A673 (cell line): Measurements from ENCODE around the gene CABLES2. TPM values are rescaled to one million over a fixed set of nuclear protein-coding genes. Genes with fewer than 3 reads are reported as not detected.

ENCODE experiments used
- BruUV-seq: library from RNA; stranded (reverse); fragments of 400-500 nt; replicated peaks from 2 replicates; lab custom pipeline; 2021; lab: Mats Ljungman, UMichigan
- CTCF ChIA-PET: fragments of 300-600 bp; sonication (Branson Sonifier 250); formaldehyde crosslinking; loops from one replicate; lab custom pipeline; 2022; ENCODE audit warnings: antibody characterized with exemption; lab: Charles Lee
- POLR2A ChIA-PET: fragments of 300-600 bp; sonication (Branson Sonifier 250); formaldehyde crosslinking; loops from one replicate; lab custom pipeline; 2022; ENCODE audit warnings: antibody characterized with exemption; ENCODE audit not compliant: low non-redundant PET; lab: Charles Lee
- DNase-seq: peaks from one replicate; pipeline ENCODE4 v3.0.0-alpha.2; 2015; ENCODE audit warnings: low spot score
- H3K27ac ChIP-seq: fragments of 200-600 bp; sonication (generic); 2 replicates; pipeline ENCODE4 v1.5.1; 2016; ENCODE audit warnings: mixed run types, low read depth, mild to moderate bottlenecking, mixed read lengths, antibody characterized with exemption, low read length; ENCODE audit not compliant: poor library complexity, severe bottlenecking
- H3K27me3 ChIP-seq: fragments of 200-600 bp; sonication (generic); replicated peaks from 2 replicates; pipeline ENCODE4 v1.6.1; 2017; ENCODE audit warnings: mixed run types, low read depth, mild to moderate bottlenecking, mixed read lengths, antibody characterized with exemption, low read length; ENCODE audit not compliant: insufficient read depth, poor library complexity
- H3K36me3 ChIP-seq: fragments of 200-600 bp; sonication (generic); 2 replicates; pipeline ENCODE4 v1.6.1; 2016; ENCODE audit warnings: mixed run types, mild to moderate bottlenecking, mixed read lengths, antibody characterized with exemption, low read length; ENCODE audit not compliant: insufficient read depth, poor library complexity, severe bottlenecking
- H3K4me1 ChIP-seq: fragments of 200-600 bp; sonication (generic); 2 replicates; pipeline ENCODE4 v1.6.1; 2017; ENCODE audit warnings: mixed run types, mild to moderate bottlenecking, mixed read lengths, antibody characterized with exemption, low read length; ENCODE audit not compliant: insufficient read depth, poor library complexity, severe bottlenecking
- H3K4me3 ChIP-seq: fragments of 200-600 bp; sonication (generic); 2 replicates; pipeline ENCODE4 v1.5.1; 2016; ENCODE audit warnings: low read depth, mixed run types, mild to moderate bottlenecking, mixed read lengths, low read length; ENCODE audit not compliant: poor library complexity, severe bottlenecking
- H3K9me3 ChIP-seq: fragments of 200-600 bp; sonication (generic); 2 replicates; pipeline ENCODE4 v1.6.1; 2016; ENCODE audit warnings: mixed run types, low read depth, mild to moderate bottlenecking, mixed read lengths, antibody characterized with exemption, low read length; ENCODE audit not compliant: poor library complexity, severe bottlenecking
- EZH2 ChIP-seq: fragments of 200-600 bp; sonication (generic); IDR thresholded peaks from 2 replicates; pipeline ENCODE4 v1.6.1; 2017; ENCODE audit warnings: borderline replicate concordance, low read depth, mild to moderate bottlenecking, mixed read lengths, antibody characterized with exemption, low read length; ENCODE audit not compliant: poor library complexity, severe bottlenecking
- intact Hi-C: fragments of 100-400 bp; cut with micrococcal nuclease; formaldehyde crosslinking; loops from one replicate; pipeline ENCODE4 v1.10.0; 2022; ENCODE audit not compliant: unreplicated experiment
- total RNA-seq: library from RNA; stranded (reverse); gene quantifications from 2 replicates; pipeline ENCODE4 v1.2.3, GENCODE V29; 2021
- TF ChIP-seq, protein P1 (sequence below): fragments of 300-800, 200-600 bp; sonication (generic); conservative IDR thresholded peaks from 2 replicates; pipeline ENCODE4 v1.5.1; 2017; ENCODE audit warnings: low read depth, mild to moderate bottlenecking, antibody characterized with exemption, low read length, moderate library complexity, mixed read lengths

CABLES2 gene
- total RNA-seq, 1 experiment from 2014 or later, result 11.8 TPM

GRCh38 chr20:62393335-62393665 lies 13.8 kb downstream of the CABLES2 start:
- CTCF ChIA-PET, result no interaction called here
- intact Hi-C loops, result no loop called here
- Histone ChIP-seq H3K4me3 (no peak overlapping the region), H3K36me3 (peaks cover 34% of the 10 kb centered on the region), H3K27ac (no peak overlapping the region), H3K4me1 (peaks cover 10% of the 10 kb centered on the region), H3K9me3 (no peaks in the 10 kb centered on the region), H3K27me3 (no peaks in the 10 kb centered on the region)
- BruUV-seq, result no TSS peak
- no peak for DNase-seq
- POLR2A ChIA-PET, result no interaction called here
- no peak for TF ChIP-seq EZH2
- TF ChIP-seq, protein P1, sequence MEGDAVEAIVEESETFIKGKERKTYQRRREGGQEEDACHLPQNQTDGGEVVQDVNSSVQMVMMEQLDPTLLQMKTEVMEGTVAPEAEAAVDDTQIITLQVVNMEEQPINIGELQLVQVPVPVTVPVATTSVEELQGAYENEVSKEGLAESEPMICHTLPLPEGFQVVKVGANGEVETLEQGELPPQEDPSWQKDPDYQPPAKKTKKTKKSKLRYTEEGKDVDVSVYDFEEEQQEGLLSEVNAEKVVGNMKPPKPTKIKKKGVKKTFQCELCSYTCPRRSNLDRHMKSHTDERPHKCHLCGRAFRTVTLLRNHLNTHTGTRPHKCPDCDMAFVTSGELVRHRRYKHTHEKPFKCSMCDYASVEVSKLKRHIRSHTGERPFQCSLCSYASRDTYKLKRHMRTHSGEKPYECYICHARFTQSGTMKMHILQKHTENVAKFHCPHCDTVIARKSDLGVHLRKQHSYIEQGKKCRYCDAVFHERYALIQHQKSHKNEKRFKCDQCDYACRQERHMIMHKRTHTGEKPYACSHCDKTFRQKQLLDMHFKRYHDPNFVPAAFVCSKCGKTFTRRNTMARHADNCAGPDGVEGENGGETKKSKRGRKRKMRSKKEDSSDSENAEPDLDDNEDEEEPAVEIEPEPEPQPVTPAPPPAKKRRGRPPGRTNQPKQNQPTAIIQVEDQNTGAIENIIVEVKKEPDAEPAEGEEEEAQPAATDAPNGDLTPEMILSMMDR, result no peak

- intact Hi-C loops, result no loop called here
- TF ChIP-seq EZH2, result no peak
- TF ChIP-seq, protein P1, result no peak
- Histone ChIP-seq H3K36me3 (peaks cover 39% of the 10 kb centered on the region), H3K9me3 (no peaks in the 10 kb centered on the region), H3K27ac (no peak overlapping the region), H3K4me1 (peaks cover 15% of the 10 kb centered on the region), H3K27me3 (no peaks in the 10 kb centered on the region), H3K4me3 (no peak overlapping the region)
- ChIA-PET POLR2A (no interaction called here), CTCF (no interaction called here)
- DNase-seq, result no peak
- no TSS peak for BruUV-seq
Measured at GRCh38 chr20:62392621-62393334, 14.3 kb downstream of the CABLES2 start.

- intact Hi-C loops, result no loop called here
- no TSS peak for BruUV-seq
- Histone ChIP-seq H3K27ac (no peak overlapping the region), H3K27me3 (no peaks in the 10 kb centered on the region), H3K36me3 (peaks cover 44% of the 10 kb centered on the region), H3K4me3 (no peak overlapping the region), H3K4me1 (peaks cover 19% of the 10 kb centered on the region), H3K9me3 (no peaks in the 10 kb centered on the region)
- TF ChIP-seq EZH2, result no peak
- TF ChIP-seq, protein P1, result no peak
- ChIA-PET CTCF (no interaction called here), POLR2A (no interaction called here)
- DNase-seq, result no peak
Measured at GRCh38 chr20:62392077-62392418, 15.0 kb downstream of the CABLES2 start.
